ENCODE data around the gene UBAP1. TPM values are rescaled to one million over a fixed set of nuclear protein-coding genes. Genes with fewer than 3 reads are reported as not detected.

The UBAP1 gene
- total RNA-seq, 1 experiment from 2014 or later: 35.9 TPM

GRCh38 chr9:34143116-34143515 is 35.7 kb upstream of the UBAP1 start:
- POLR2A ChIA-PET (ENCODE audit: low non-redundant PET): no interaction called here

DNA sequence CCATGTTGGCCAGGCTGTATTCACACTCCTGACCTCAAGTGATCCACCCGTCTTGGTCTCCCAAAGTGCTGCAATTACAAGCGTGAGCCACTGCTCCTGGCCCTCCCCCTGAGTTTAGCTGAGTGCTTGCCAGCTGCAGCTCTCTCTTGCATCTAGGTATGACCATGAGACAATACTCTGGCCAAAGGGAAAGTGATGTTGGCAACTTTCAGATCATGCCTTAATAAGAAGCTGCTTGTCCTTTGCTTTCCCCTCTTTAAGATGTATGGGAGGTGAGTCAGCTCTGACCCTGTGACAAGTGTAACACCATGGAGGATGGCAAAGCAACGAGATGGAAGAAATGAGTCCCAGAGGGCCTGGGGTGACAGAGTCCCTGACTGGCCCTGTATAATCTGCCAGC is 33.7 kb upstream of the UBAP1 start:
- H3K27me3 ChIP-seq (replicated peaks; ENCODE audit: insufficient read depth, low read depth, low read length, poor library complexity): no peaks in the 10 kb centered on the region
- ChIA-PET CTCF (no interaction called here), POLR2A (ENCODE audit: low non-redundant PET) (no interaction called here)
- no peaks in the 10 kb centered on the region for H3K9me3 ChIP-seq (ENCODE audit: low read depth, low read length, poor library complexity, severe bottlenecking)
- BruUV-seq (replicated peaks): no TSS peak
- intact Hi-C loops (cut with micrococcal nuclease; ENCODE audit: unreplicated experiment): no loop called here
- no peaks in the 10 kb centered on the region for H3K4me1 ChIP-seq (ENCODE audit: insufficient read depth, low read length, poor library complexity, severe bottlenecking)
- no peak for DNase-seq (ENCODE audit: low spot score)
- H3K4me3 ChIP-seq (ENCODE audit: low read depth, low read length, poor library complexity, severe bottlenecking): no peak overlapping the region
- no peak for TF ChIP-seq EZH2 (IDR thresholded peaks at IDR 0.05; ENCODE audit: borderline replicate concordance, low read depth, low read length, poor library complexity, severe bottlenecking)
- no peak overlapping the region for H3K27ac ChIP-seq (ENCODE audit: low read depth, low read length, poor library complexity, severe bottlenecking)
- H3K36me3 ChIP-seq (ENCODE audit: insufficient read depth, low read length, poor library complexity, severe bottlenecking): no peaks in the 10 kb centered on the region

More at GRCh38 chr9:34143116-34143515, 35.7 kb upstream of the UBAP1 start:
- no TSS peak for BruUV-seq (replicated peaks)
- CTCF ChIA-PET: no interaction called here
- DNase-seq (ENCODE audit: low spot score): no peak
- no peaks in the 10 kb centered on the region for H3K27me3 ChIP-seq (replicated peaks; ENCODE audit: insufficient read depth, low read depth, low read length, poor library complexity)
- intact Hi-C loops (cut with micrococcal nuclease; ENCODE audit: unreplicated experiment): no loop called here
- H3K4me1 ChIP-seq (ENCODE audit: insufficient read depth, low read length, poor library complexity, severe bottlenecking): no peaks in the 10 kb centered on the region
- no peak overlapping the region for H3K27ac ChIP-seq (ENCODE audit: low read depth, low read length, poor library complexity, severe bottlenecking)
- no peaks in the 10 kb centered on the region for H3K36me3 ChIP-seq (ENCODE audit: insufficient read depth, low read length, poor library complexity, severe bottlenecking)
- no peak for TF ChIP-seq EZH2 (IDR thresholded peaks at IDR 0.05; ENCODE audit: borderline replicate concordance, low read depth, low read length, poor library complexity, severe bottlenecking)
- TF ChIP-seq, protein P1, sequence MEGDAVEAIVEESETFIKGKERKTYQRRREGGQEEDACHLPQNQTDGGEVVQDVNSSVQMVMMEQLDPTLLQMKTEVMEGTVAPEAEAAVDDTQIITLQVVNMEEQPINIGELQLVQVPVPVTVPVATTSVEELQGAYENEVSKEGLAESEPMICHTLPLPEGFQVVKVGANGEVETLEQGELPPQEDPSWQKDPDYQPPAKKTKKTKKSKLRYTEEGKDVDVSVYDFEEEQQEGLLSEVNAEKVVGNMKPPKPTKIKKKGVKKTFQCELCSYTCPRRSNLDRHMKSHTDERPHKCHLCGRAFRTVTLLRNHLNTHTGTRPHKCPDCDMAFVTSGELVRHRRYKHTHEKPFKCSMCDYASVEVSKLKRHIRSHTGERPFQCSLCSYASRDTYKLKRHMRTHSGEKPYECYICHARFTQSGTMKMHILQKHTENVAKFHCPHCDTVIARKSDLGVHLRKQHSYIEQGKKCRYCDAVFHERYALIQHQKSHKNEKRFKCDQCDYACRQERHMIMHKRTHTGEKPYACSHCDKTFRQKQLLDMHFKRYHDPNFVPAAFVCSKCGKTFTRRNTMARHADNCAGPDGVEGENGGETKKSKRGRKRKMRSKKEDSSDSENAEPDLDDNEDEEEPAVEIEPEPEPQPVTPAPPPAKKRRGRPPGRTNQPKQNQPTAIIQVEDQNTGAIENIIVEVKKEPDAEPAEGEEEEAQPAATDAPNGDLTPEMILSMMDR (conservative IDR thresholded peaks at IDR 0.05; ENCODE audit: low read depth, low read length): no peak
- H3K9me3 ChIP-seq (ENCODE audit: low read depth, low read length, poor library complexity, severe bottlenecking): no peaks in the 10 kb centered on the region
- no peak overlapping the region for H3K4me3 ChIP-seq (ENCODE audit: low read depth, low read length, poor library complexity, severe bottlenecking)

DNA sequence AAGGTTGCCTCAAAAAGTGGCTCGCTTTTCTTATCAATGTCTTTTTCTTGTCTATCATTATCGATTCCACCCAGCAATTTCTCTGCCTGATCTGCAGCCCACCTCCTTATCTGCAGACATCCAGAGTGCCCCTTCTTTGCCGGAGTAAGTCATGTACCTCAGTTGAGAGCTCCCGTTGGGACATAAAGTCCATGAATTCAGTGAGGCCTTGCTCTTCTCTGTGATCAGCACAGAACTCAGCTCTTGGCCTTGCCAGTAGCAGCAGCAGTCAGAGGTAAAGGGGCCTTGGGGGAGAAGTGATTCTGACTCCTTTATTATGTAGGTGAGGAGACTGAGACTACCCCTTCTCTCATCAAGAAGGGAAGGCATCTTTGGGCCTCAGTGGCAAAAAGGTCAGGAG is 27.4 kb upstream of the UBAP1 start:
- TF ChIP-seq, protein P1 (conservative IDR thresholded peaks at IDR 0.05; ENCODE audit: low read depth, low read length): no peak
- TF ChIP-seq EZH2 (IDR thresholded peaks at IDR 0.05; ENCODE audit: borderline replicate concordance, low read depth, low read length, poor library complexity, severe bottlenecking): no peak
- Histone ChIP-seq H3K4me3 (ENCODE audit: low read depth, low read length, poor library complexity, severe bottlenecking) (no peak overlapping the region), H3K36me3 (ENCODE audit: insufficient read depth, low read length, poor library complexity, severe bottlenecking) (no peaks in the 10 kb centered on the region), H3K27me3 (replicated peaks; ENCODE audit: insufficient read depth, low read depth, low read length, poor library complexity) (no peaks in the 10 kb centered on the region), H3K4me1 (ENCODE audit: insufficient read depth, low read length, poor library complexity, severe bottlenecking) (no peaks in the 10 kb centered on the region), H3K9me3 (ENCODE audit: low read depth, low read length, poor library complexity, severe bottlenecking) (no peaks in the 10 kb centered on the region), H3K27ac (ENCODE audit: low read depth, low read length, poor library complexity, severe bottlenecking) (no peak overlapping the region)
- ChIA-PET POLR2A (ENCODE audit: low non-redundant PET) (no interaction called here), CTCF (no interaction called here)
- intact Hi-C loops (cut with micrococcal nuclease; ENCODE audit: unreplicated experiment): no loop called here
- BruUV-seq (replicated peaks): no TSS peak
- DNase-seq (ENCODE audit: low spot score): no peak

DNA sequence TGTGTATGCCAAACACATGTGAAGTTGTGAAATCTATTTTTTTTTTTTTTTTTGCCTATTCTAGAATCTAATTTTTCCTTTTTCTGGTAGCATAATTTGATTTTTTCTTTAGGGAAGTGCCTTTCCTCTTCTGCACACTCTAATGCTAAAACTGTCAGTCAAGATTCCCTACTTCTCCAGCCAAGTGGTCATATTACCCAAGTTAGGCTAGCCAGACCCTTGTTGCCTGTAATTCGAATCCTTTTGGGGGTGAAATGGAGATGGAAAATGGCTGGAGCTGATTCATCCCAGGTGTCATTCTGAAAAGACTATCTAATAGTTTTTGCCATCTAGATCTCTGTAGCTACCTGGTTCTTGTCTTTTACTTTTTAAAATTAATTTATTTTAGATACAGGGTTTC is 24.8 kb upstream of the UBAP1 start:
- Histone ChIP-seq H3K36me3 (ENCODE audit: insufficient read depth, low read length, poor library complexity, severe bottlenecking) (no peaks in the 10 kb centered on the region), H3K27ac (ENCODE audit: low read depth, low read length, poor library complexity, severe bottlenecking) (no peak overlapping the region), H3K4me1 (ENCODE audit: insufficient read depth, low read length, poor library complexity, severe bottlenecking) (no peaks in the 10 kb centered on the region), H3K27me3 (replicated peaks; ENCODE audit: insufficient read depth, low read depth, low read length, poor library complexity) (no peaks in the 10 kb centered on the region), H3K4me3 (ENCODE audit: low read depth, low read length, poor library complexity, severe bottlenecking) (no peak overlapping the region), H3K9me3 (ENCODE audit: low read depth, low read length, poor library complexity, severe bottlenecking) (no peaks in the 10 kb centered on the region)
- ChIA-PET POLR2A (ENCODE audit: low non-redundant PET) (no interaction called here), CTCF (no interaction called here)
- no peak for TF ChIP-seq EZH2 (IDR thresholded peaks at IDR 0.05; ENCODE audit: borderline replicate concordance, low read depth, low read length, poor library complexity, severe bottlenecking)
- TF ChIP-seq, protein P1 (conservative IDR thresholded peaks at IDR 0.05; ENCODE audit: low read depth, low read length): no peak
- no peak for DNase-seq (ENCODE audit: low spot score)
- BruUV-seq (replicated peaks): no TSS peak
- intact Hi-C loops (cut with micrococcal nuclease; ENCODE audit: unreplicated experiment): no loop called here

Measured in A673 (cell line).